Natural killer cell (primary cell): ENCODE results near the gene RELN. TPM values are rescaled to one million over a fixed set of nuclear protein-coding genes. Genes with fewer than 3 reads are reported as not detected.

Experiments
- ATAC-seq, 3 donors: fragments of 150-1000 bp in 2 of 3; fragments of 200-7000 bp in 1 of 3; cut with Tn5 transposase; 1 replicate in 1 of 3; 2 replicates in 2 of 3; pipeline ENCODE4 v1.10.0; 2021; ENCODE audit warnings: mild to moderate bottlenecking in 2 of 3, moderate library complexity in 2 of 3
- DNase-seq, 2 donors: peaks; one replicate each; pipeline versions ENCODE4 v3.0.0 to v3.0.0-alpha.2; 2013 to 2021; ENCODE audit warnings: mixed read lengths in 1 of 2
- H3K27ac ChIP-seq: one replicate; pipeline ENCODE4 v1.5.1; 2013; ENCODE audit warnings: mild to moderate bottlenecking, low read length
- H3K27me3 ChIP-seq: one replicate; pipeline ENCODE4 v1.6.1; 2013; ENCODE audit warnings: low read length; ENCODE audit not compliant: control insufficient read depth, insufficient read depth
- H3K36me3 ChIP-seq: one replicate; pipeline ENCODE4 v1.6.1; 2013; ENCODE audit warnings: low read length; ENCODE audit not compliant: control insufficient read depth, insufficient read depth
- H3K4me1 ChIP-seq: one replicate; pipeline ENCODE4 v1.6.1; 2013; ENCODE audit warnings: low read length; ENCODE audit not compliant: control insufficient read depth, insufficient read depth
- H3K4me3 ChIP-seq: one replicate; pipeline ENCODE4 v1.5.1; 2013; ENCODE audit warnings: low read length
- H3K9me3 ChIP-seq: one replicate; pipeline ENCODE4 v1.6.1; 2013; ENCODE audit warnings: low read length; ENCODE audit not compliant: control insufficient read depth, insufficient read depth
- H3K27ac Mint-ChIP-seq, 2 donors: one replicate each; pipeline ENCODE4 v1.8.0; 2022; ENCODE audit warnings: mild to moderate bottlenecking in 2 of 2, mixed read lengths in 2 of 2, moderate library complexity in 1 of 2
- H3K27me3 Mint-ChIP-seq, 2 donors: one replicate each; pipeline ENCODE4 v1.8.0; 2022; ENCODE audit warnings: low read depth in 2 of 2, mixed read lengths in 2 of 2
- H3K36me3 Mint-ChIP-seq: one replicate; pipeline ENCODE4 v1.8.0; 2022; ENCODE audit warnings: mixed read lengths
- H3K4me1 Mint-ChIP-seq, 2 donors: one replicate each; pipeline ENCODE4 v1.8.0; 2022; ENCODE audit warnings: mixed read lengths in 2 of 2
- H3K4me3 Mint-ChIP-seq: one replicate; pipeline ENCODE4 v1.8.0; 2022; ENCODE audit warnings: mild to moderate bottlenecking, moderate library complexity, mixed read lengths
- H3K9me3 Mint-ChIP-seq, 2 donors: one replicate each; pipeline ENCODE4 v1.8.0; 2022; ENCODE audit warnings: mixed read lengths in 2 of 2
- CTCF ChIP-seq: fragments of 200-600 bp; IDR thresholded peaks from one replicate; pipeline ENCODE4 v1.8.0; 2022; ENCODE audit warnings: antibody characterized with exemption
- WGBS: methylation state at CpG from one replicate; pipeline ENCODE4 v1.1.7; 2013; ENCODE audit warnings: missing lambda C conversion rate; ENCODE audit not compliant: insufficient coverage; 5-methylcytosine and 5-hydroxymethylcytosine counted together
- intact Hi-C: fragments of 100-400 bp; cut with micrococcal nuclease; formaldehyde crosslinking; loops from one replicate; pipeline ENCODE4 v1.14.2; 2022
- total RNA-seq, 4 donors: library from RNA; stranded (reverse); fragments of 120-200 nt in 1 of 4; gene quantifications; one replicate each; pipeline versions ENCODE4 v1.2.3 to v1.2.4, GENCODE V29; 2013 to 2022

RELN gene
- total RNA-seq, 3 donors from 2014 or later (not counting 1 experiment from before 2014, with no cell fraction given), result not detected

GRCh38 chr7:103879411-103879810 is 110.0 kb downstream of the RELN start:
- Histone ChIP-seq H3K4me1 (no peaks in the 10 kb centered on the region), H3K27me3 (no peaks in the 10 kb centered on the region), H3K4me3 (no peak overlapping the region), H3K36me3 (no peaks in the 10 kb centered on the region), H3K27ac (no peak overlapping the region), H3K9me3 (no peaks in the 10 kb centered on the region)
- Mint-ChIP-seq H3K4me3 (no peak overlapping the region), H3K27me3 (no peaks in the 10 kb centered on the region), H3K27ac (no peak overlapping the region), H3K36me3 (no peaks in the 10 kb centered on the region), H3K9me3 (peaks cover 3 to 16% of the 10 kb centered on the region in 2 donors), H3K4me1 (no peaks in the 10 kb centered on the region)
- no peak for DNase-seq
- intact Hi-C loops, result no loop called here
- WGBS, result 83% methylated on average over 1 of the region's 1 CpG
- ATAC-seq, result no peak
- TF ChIP-seq CTCF, result no peak

GRCh38 chr7:103877565-103877964 is 111.9 kb downstream of the RELN start:
- DNase-seq (no peak), ATAC-seq (no peak)
- intact Hi-C loops, result no loop called here
- 86% methylated on average over 3 of the region's 3 CpGs for WGBS
- no peak for TF ChIP-seq CTCF
- Mint-ChIP-seq H3K27me3 (no peaks in the 10 kb centered on the region), H3K4me3 (no peak overlapping the region), H3K27ac (no peak overlapping the region), H3K9me3 (peaks cover 3 to 13% of the 10 kb centered on the region in 2 donors), H3K4me1 (no peaks in the 10 kb centered on the region), H3K36me3 (no peaks in the 10 kb centered on the region)
- Histone ChIP-seq H3K27me3 (no peaks in the 10 kb centered on the region), H3K36me3 (no peaks in the 10 kb centered on the region), H3K4me1 (no peaks in the 10 kb centered on the region), H3K4me3 (no peak overlapping the region), H3K27ac (no peak overlapping the region), H3K9me3 (no peaks in the 10 kb centered on the region)

DNA sequence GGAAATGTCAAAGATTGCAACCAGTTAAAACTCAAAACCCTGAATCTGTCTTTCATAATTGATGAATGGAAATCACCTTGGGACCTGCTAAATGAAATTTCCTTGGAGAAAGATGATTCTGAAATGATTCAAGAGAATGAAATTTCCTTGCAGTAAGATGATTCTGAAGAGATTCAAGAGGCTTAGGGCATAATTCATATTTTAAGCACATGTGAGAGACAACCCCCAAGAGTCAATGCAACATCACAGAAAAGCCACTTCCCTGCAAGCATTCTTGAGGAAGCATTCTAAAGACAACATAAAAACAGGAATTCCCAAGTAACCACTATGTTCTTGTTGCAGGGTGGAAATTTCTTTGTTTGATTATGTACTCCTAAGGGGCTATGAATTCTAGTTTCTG is 113.7 kb downstream of the RELN start:
- H3K4me1 ChIP-seq, result no peaks in the 10 kb centered on the region
- ATAC-seq (no peak), DNase-seq (no peak)
- Mint-ChIP-seq H3K4me3 (no peak overlapping the region), H3K27ac (no peak overlapping the region), H3K36me3 (no peaks in the 10 kb centered on the region), H3K27me3 (no peaks in the 10 kb centered on the region), H3K4me1 (no peaks in the 10 kb centered on the region), H3K9me3 (peaks cover 3 to 10% of the 10 kb centered on the region in 2 donors)
- H3K27ac ChIP-seq, result no peak overlapping the region
- no peak for TF ChIP-seq CTCF
- intact Hi-C loops, result no loop called here
- no peaks in the 10 kb centered on the region for H3K36me3 ChIP-seq
- no peaks in the 10 kb centered on the region for H3K9me3 ChIP-seq
- H3K4me3 ChIP-seq, result no peak overlapping the region
- H3K27me3 ChIP-seq, result no peaks in the 10 kb centered on the region

DNA sequence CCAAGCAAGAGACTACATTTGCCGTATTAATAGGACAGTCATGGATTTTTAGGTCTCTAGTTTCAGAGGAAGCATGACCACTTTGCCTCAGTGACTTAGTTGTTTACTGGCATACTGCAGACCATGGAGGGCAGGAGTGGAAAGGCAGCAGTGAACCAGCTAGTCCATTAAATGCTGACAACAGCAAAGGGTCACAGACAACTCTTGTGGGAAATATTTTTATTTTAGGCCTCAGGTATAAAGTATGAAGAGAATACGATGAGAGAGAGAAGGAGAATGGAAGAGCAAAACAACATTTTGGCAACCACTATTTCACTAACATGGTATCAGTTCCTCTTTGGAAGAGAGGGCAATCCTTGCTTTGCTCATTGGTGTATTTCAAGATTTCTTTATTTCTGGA is 118.0 kb downstream of the RELN start:
- no peaks in the 10 kb centered on the region for H3K4me1 ChIP-seq
- 94% methylated on average over 1 of the region's 2 CpGs for WGBS

More for the DNA sequence above, 118.0 kb downstream of the RELN start:
- Mint-ChIP-seq H3K27ac (no peak overlapping the region), H3K27me3 (no peaks in the 10 kb centered on the region), H3K36me3 (no peaks in the 10 kb centered on the region), H3K9me3 (peaks cover 0 to 3% of the 10 kb centered on the region in 2 donors), H3K4me3 (no peak overlapping the region), H3K4me1 (no peaks in the 10 kb centered on the region)
- intact Hi-C loops, result no loop called here
- no peak for DNase-seq
- H3K27me3 ChIP-seq, result no peaks in the 10 kb centered on the region
- H3K9me3 ChIP-seq, result no peaks in the 10 kb centered on the region
- no peak for ATAC-seq
- no peak overlapping the region for H3K27ac ChIP-seq
- TF ChIP-seq CTCF, result no peak
- H3K4me3 ChIP-seq, result no peak overlapping the region
- H3K36me3 ChIP-seq, result no peaks in the 10 kb centered on the region
